ENCODE data around the gene FEM1B.

- TF ChIP-seq GATA3 (IDR thresholded peaks at IDR 0.05; ENCODE audit: low read depth, low read length) (no peak), GATA2 (IDR thresholded peaks at IDR 0.05; ENCODE audit: low read depth, low read length) (no peak)
Observed at GRCh38 chr15:68330416-68330815, 52.9 kb downstream of the FEM1B start.
